Esophagus muscularis mucosa (tissue), 4 donors: ENCODE measurements around the gene FBXW10B. TPM values are rescaled to one million over a fixed set of nuclear protein-coding genes. Genes with fewer than 3 reads are reported as not detected.

Experiments used
- DNase-seq: peaks from one replicate; pipeline ENCODE4 v3.0.0-alpha.2; 2017; ENCODE audit errors: extremely low spot score
- H3K27ac ChIP-seq, 4 donors: fragments of 200-600 bp; sonication (generic); replicated peaks in 1 of 4; 1 replicate in 3 of 4; 2 replicates in 1 of 4; pipeline ENCODE4 v1.5.1; 2016 to 2019; ENCODE audit warnings: mild to moderate bottlenecking in 1 of 4
- H3K27me3 ChIP-seq, 4 donors: fragments of 200-600 bp; sonication (generic); one replicate each; pipeline versions ENCODE4 v1.5.1 to v1.6.0; 2016 to 2019
- H3K36me3 ChIP-seq, 4 donors: fragments of 200-600 bp; sonication (generic); one replicate each; pipeline ENCODE4 v1.5.1; 2016 to 2019
- H3K4me1 ChIP-seq, 4 donors: fragments of 200-600 bp; sonication (generic); one replicate each; pipeline ENCODE4 v1.5.1; 2016 to 2019
- H3K4me3 ChIP-seq, 4 donors: fragments of 200-600 bp; sonication (generic); 1 replicate in 2 of 4; 2 replicates in 2 of 4; pipeline ENCODE4 v1.5.1; 2016 to 2019; ENCODE audit warnings: mild to moderate bottlenecking in 4 of 4, moderate library complexity in 1 of 4
- H3K9me3 ChIP-seq, 4 donors: fragments of 200-600 bp; sonication (generic); 1 replicate in 3 of 4; 2 replicates in 1 of 4; pipeline ENCODE4 v1.5.1; 2016 to 2019
- CTCF ChIP-seq, 3 experiments: fragments of 200-600 bp in 2 of 3; fragments of 450-650 bp in 1 of 3; sonication (generic) in 2 of 3; IDR thresholded peaks; one replicate each; pipeline ENCODE4 v1.5.1; 2017 to 2019; ENCODE audit warnings: antibody characterized with exemption in 3 of 3, mild to moderate bottlenecking in 2 of 3, moderate library complexity in 1 of 3
- EP300 ChIP-seq: sonication (generic); formaldehyde crosslinking; IDR thresholded peaks from one replicate; pipeline ENCODE4 v1.6.1; 2017; ENCODE audit warnings: antibody characterized with exemption
- POLR2A ChIP-seq: fragments of 450-650 bp; IDR thresholded peaks from one replicate; pipeline ENCODE4 v1.6.1; 2017; ENCODE audit warnings: antibody characterized with exemption, moderate library complexity, mild to moderate bottlenecking, low read depth
- POLR2AphosphoS5 ChIP-seq, 2 donors: sonication (generic); formaldehyde crosslinking; IDR thresholded peaks; one replicate each; pipeline ENCODE4 v1.6.1; 2017; ENCODE audit warnings: antibody characterized with exemption in 2 of 2
- WGBS: methylation state at CpG from one replicate; pipeline ENCODE4 v1.1.5; 2018; 5-methylcytosine and 5-hydroxymethylcytosine counted together
- intact Hi-C: fragments of 100-400 bp; cut with DNase I; formaldehyde crosslinking; loops from one replicate; pipeline ENCODE4 v1.15.1; 2023
- total RNA-seq, 4 donors: library from RNA; depleted of rRNA; stranded (reverse); fragments of >200 nt; gene quantifications; one replicate each; pipeline versions ENCODE4 v1.1.0 to v1.2.1, GENCODE V29; 2016

Gene FBXW10B
- total RNA-seq, 4 donors from 2014 or later: 0.52 TPM; not detected in 3

GRCh38 chr17:15652960-15653359, 33.5 kb upstream of the FBXW10B start:
- Histone ChIP-seq H3K4me1 (peaks cover 14 to 46% (median 41%) of the 10 kb centered on the region in 4 donors), H3K4me3 (no peak overlapping the region), H3K27ac (no peak overlapping the region), H3K27me3 (no peaks in the 10 kb centered on the region), H3K36me3 (no peaks in the 10 kb centered on the region), H3K9me3 (no peaks in the 10 kb centered on the region)
- no peak for DNase-seq
- 86% methylated on average over 6 of the region's 6 CpGs for WGBS
- intact Hi-C loops: no loop called here
- no peak for TF ChIP-seq POLR2AphosphoS5 (IDR thresholded peaks at IDR 0.05)

- DNase-seq: peak; percentile 95
- Histone ChIP-seq H3K27ac (peak overlapping the region; percentile 80 to 85 (median 83)), H3K4me3 (peak overlapping the region; percentile 55 to 73 (median 66)), H3K4me1 (peaks cover 14 to 51% (median 46%) of the 10 kb centered on the region in 4 donors), H3K36me3 (no peaks in the 10 kb centered on the region), H3K9me3 (no peaks in the 10 kb centered on the region), H3K27me3 (no peaks in the 10 kb centered on the region)
- intact Hi-C loops: no loop called here
- peak; percentile 91 to 95 for TF ChIP-seq POLR2AphosphoS5 (IDR thresholded peaks at IDR 0.05)
- TF ChIP-seq CTCF (IDR thresholded peaks at IDR 0.05): no peak
- TF ChIP-seq POLR2A: peak; percentile 12
- WGBS: 5% methylated on average over 8 of the region's 8 CpGs
Observed at GRCh38 chr17:15651583-15652110, 32.1 kb upstream of the FBXW10B start.

GRCh38 chr17:15650741-15651582, 31.5 kb upstream of the FBXW10B start:
- Histone ChIP-seq H3K9me3 (no peaks in the 10 kb centered on the region), H3K27me3 (no peaks in the 10 kb centered on the region), H3K27ac (peak overlapping the region; percentile 80 to 85 (median 83)), H3K36me3 (no peaks in the 10 kb centered on the region), H3K4me3 (peak overlapping the region; percentile 55 to 73 (median 66)), H3K4me1 (peaks cover 14 to 55% (median 49%) of the 10 kb centered on the region in 4 donors)
- no peak for DNase-seq
- 34% methylated on average over 7 of the region's 14 CpGs for WGBS
- TF ChIP-seq EP300 (no peak), CTCF (IDR thresholded peaks at IDR 0.05) (no peak)
- intact Hi-C loops: no loop called here

GRCh38 chr17:15649861-15650421, 30.4 kb upstream of the FBXW10B start:
- Histone ChIP-seq H3K4me3 (peak overlapping the region; percentile 55 to 73 (median 66)), H3K27me3 (no peaks in the 10 kb centered on the region), H3K4me1 (peaks cover 22 to 65% (median 59%) of the 10 kb centered on the region in 4 donors), H3K36me3 (no peaks in the 10 kb centered on the region), H3K9me3 (no peaks in the 10 kb centered on the region), H3K27ac (peak overlapping the region; percentile 80 to 85 (median 83))
- intact Hi-C loops: no loop called here
- 31% methylated on average over 6 of the region's 6 CpGs for WGBS
- TF ChIP-seq POLR2AphosphoS5 (IDR thresholded peaks at IDR 0.05): peak; percentile 63 to 76
- TF ChIP-seq EP300: no peak
- no peak for TF ChIP-seq CTCF (IDR thresholded peaks at IDR 0.05)
- peak; percentile 53 for DNase-seq

- Histone ChIP-seq H3K9me3 (no peaks in the 10 kb centered on the region), H3K4me3 (peak overlapping the region in 2 of 4 donors; percentile 25 to 62), H3K27me3 (no peaks in the 10 kb centered on the region), H3K27ac (peak overlapping the region; percentile 80 to 85 (median 83)), H3K36me3 (no peaks in the 10 kb centered on the region), H3K4me1 (peaks cover 22 to 80% (median 60%) of the 10 kb centered on the region in 4 donors)
- intact Hi-C loops: no loop called here
- DNase-seq: no peak
- WGBS: 76% methylated on average over 5 of the region's 5 CpGs
- TF ChIP-seq EP300 (no peak), POLR2AphosphoS5 (IDR thresholded peaks at IDR 0.05) (no peak), CTCF (IDR thresholded peaks at IDR 0.05) (no peak), POLR2A (no peak)
Observed at GRCh38 chr17:15648386-15648785, 28.9 kb upstream of the FBXW10B start.
